Caco-2 (cell line): ENCODE data around the gene RETREG1. TPM values are rescaled to one million over a fixed set of nuclear protein-coding genes. Genes with fewer than 3 reads are reported as not detected.
A peak's percentile ranks its signal among the peaks of the same experiment; 100 is the strongest.

Source experiments
- Bru-seq: library from RNA; stranded (reverse); fragments of 400-500 nt; gene quantifications from one replicate; lab custom pipeline; 2021; lab: Mats Ljungman, UMichigan
- BruChase-seq, 2 experiments: library from RNA; stranded (reverse); fragments of 400-500 nt; gene quantifications; one replicate each; lab custom pipeline; 2021; lab: Mats Ljungman, UMichigan
- BruUV-seq: library from RNA; stranded (reverse); fragments of 400-500 nt; replicated peaks from 2 replicates; lab custom pipeline; 2021; lab: Mats Ljungman, UMichigan
- CTCF ChIA-PET: fragments of 300-600 bp; sonication (Branson Sonifier 250); formaldehyde crosslinking; loops from one replicate; lab custom pipeline; 2022; ENCODE audit warnings: antibody characterized with exemption; lab: Charles Lee
- POLR2A ChIA-PET: fragments of 300-600 bp; sonication (Branson Sonifier 250); formaldehyde crosslinking; loops from one replicate; lab custom pipeline; 2022; ENCODE audit warnings: antibody characterized with exemption; lab: Charles Lee
- DNase-seq, 2 experiments: peaks; one replicate each; pipeline versions ENCODE4 v3.0.0 to v3.0.0-alpha.2; 2020 to 2022
- H3K27me3 ChIP-seq: replicated peaks from 2 replicates; pipeline ENCODE4 v1.6.0; 2011; ENCODE audit warnings: low read length; ENCODE audit not compliant: control insufficient read depth, insufficient read depth
- H3K36me3 ChIP-seq: 2 replicates; pipeline ENCODE4 v1.5.1; 2011; ENCODE audit warnings: low read length; ENCODE audit not compliant: control insufficient read depth, insufficient read depth
- H3K4me1 ChIP-seq: fragments of 250-450 bp; sonication (Bioruptor Pico); 2 replicates; pipeline ENCODE4 v1.5.1; 2020; ENCODE audit warnings: mild to moderate bottlenecking
- H3K4me3 ChIP-seq: 2 replicates; pipeline ENCODE4 v1.5.1; 2011; ENCODE audit warnings: low read depth, mild to moderate bottlenecking, control low read depth, low read length
- H3K9me3 ChIP-seq: fragments of 250-450 bp; sonication (Bioruptor Pico); 2 replicates; pipeline ENCODE4 v1.5.1; 2020; ENCODE audit warnings: mild to moderate bottlenecking, moderate library complexity
- H3K27ac Mint-ChIP-seq: one replicate; pipeline ENCODE4 v1.8.0; 2022; ENCODE audit warnings: mixed read lengths; ENCODE audit not compliant: unreplicated experiment
- H3K27me3 Mint-ChIP-seq: one replicate; pipeline ENCODE4 v1.8.0; 2022; ENCODE audit warnings: mixed read lengths; ENCODE audit not compliant: insufficient read depth, unreplicated experiment
- H3K36me3 Mint-ChIP-seq: one replicate; pipeline ENCODE4 v1.8.0; 2022; ENCODE audit warnings: mild to moderate bottlenecking, mixed read lengths; ENCODE audit not compliant: insufficient read depth, unreplicated experiment
- H3K4me1 Mint-ChIP-seq: one replicate; pipeline ENCODE4 v1.8.0; 2022; ENCODE audit warnings: low read depth, mixed read lengths; ENCODE audit not compliant: unreplicated experiment
- H3K4me3 Mint-ChIP-seq: one replicate; pipeline ENCODE4 v1.8.0; 2022; ENCODE audit warnings: mild to moderate bottlenecking, moderate library complexity, mixed read lengths; ENCODE audit not compliant: unreplicated experiment
- H3K9me3 Mint-ChIP-seq: one replicate; pipeline ENCODE4 v1.8.0; 2022; ENCODE audit warnings: mixed read lengths; ENCODE audit not compliant: unreplicated experiment
- intact Hi-C: fragments of 100-400 bp; cut with micrococcal nuclease; formaldehyde crosslinking; loops from one replicate; pipeline ENCODE4 v1.10.0; 2022; ENCODE audit not compliant: unreplicated experiment
- long read RNA-seq: library from polyadenylated mRNA; stranded (forward); transcript quantifications from one replicate; pipeline ENCODE4 v2.0.0, GENCODE V29; 2022
- total RNA-seq: library from RNA; stranded (reverse); gene quantifications from 2 replicates; pipeline ENCODE4 v1.2.3, GENCODE V29; 2022
- TF ChIP-seq, protein P1 (sequence below), 2 experiments: fragments of 200-600 bp in 1 of 2; IDR thresholded peaks; 1 replicate in 1 of 2; 2 replicates in 1 of 2; pipeline versions ENCODE4 v1.5.1 to v1.8.0; 2011 to 2022; ENCODE audit warnings: antibody characterized with exemption in 1 of 2, control low read depth in 1 of 2, inconsistent platforms in 1 of 2, low read depth in 1 of 2, low read length in 1 of 2, mild to moderate bottlenecking in 1 of 2, moderate library complexity in 1 of 2; ENCODE audit not compliant: insufficient read depth in 1 of 2, severe bottlenecking in 1 of 2, unreplicated experiment in 1 of 2

RETREG1 gene, protein sequence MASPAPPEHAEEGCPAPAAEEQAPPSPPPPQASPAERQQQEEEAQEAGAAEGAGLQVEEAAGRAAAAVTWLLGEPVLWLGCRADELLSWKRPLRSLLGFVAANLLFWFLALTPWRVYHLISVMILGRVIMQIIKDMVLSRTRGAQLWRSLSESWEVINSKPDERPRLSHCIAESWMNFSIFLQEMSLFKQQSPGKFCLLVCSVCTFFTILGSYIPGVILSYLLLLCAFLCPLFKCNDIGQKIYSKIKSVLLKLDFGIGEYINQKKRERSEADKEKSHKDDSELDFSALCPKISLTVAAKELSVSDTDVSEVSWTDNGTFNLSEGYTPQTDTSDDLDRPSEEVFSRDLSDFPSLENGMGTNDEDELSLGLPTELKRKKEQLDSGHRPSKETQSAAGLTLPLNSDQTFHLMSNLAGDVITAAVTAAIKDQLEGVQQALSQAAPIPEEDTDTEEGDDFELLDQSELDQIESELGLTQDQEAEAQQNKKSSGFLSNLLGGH
- total RNA-seq (14.1 and 15.1 TPM in 2 replicates), Bru-seq, nascent RNA (percentile 60 among the genes with signal in this experiment), BruChase-seq, experiment 1, labeled RNA remaining after a 2-hour chase (percentile 59 among the genes with signal in this experiment), BruChase-seq, experiment 2, labeled RNA remaining after a 6-hour chase (percentile 56 among the genes with signal in this experiment)
- long read RNA-seq, transcript RETREG1-201 (9 exons, 3,268 nt) = major isoform, 9 of 24 reads
- long read RNA-seq, partial matches to known transcripts = 0 of 24 reads
- long read RNA-seq, other reads (novel, unspliced or antisense) = 9 of 24 reads

GRCh38 chr5:16616536-16617273 lies at the start of gene RETREG1:
Gene RETREG1, minus strand, starts transcription at chr5:16616997. Its CDS starts 26 bp downstream, at chr5:16616971.
- no TSS peak for BruUV-seq
- DNase-seq = peak; percentile 51 to 79
- Histone ChIP-seq H3K4me1 (no peaks in the 10 kb centered on the region), H3K36me3 (no peaks in the 10 kb centered on the region), H3K27me3 (no peaks in the 10 kb centered on the region), H3K4me3 (peak within 1 kb of the TSS; percentile 84), H3K9me3 (no peaks in the 10 kb centered on the region)
- ChIA-PET POLR2A (no interaction called here), CTCF (interaction anchor here (0.7 kb wide), 1 partner anchor 31 kb away, joined by 3 read pairs; no protein-coding TSS in a partner anchor)
- no peaks in the 10 kb centered on the region for H3K9me3 Mint-ChIP-seq
- TF ChIP-seq, protein P1, sequence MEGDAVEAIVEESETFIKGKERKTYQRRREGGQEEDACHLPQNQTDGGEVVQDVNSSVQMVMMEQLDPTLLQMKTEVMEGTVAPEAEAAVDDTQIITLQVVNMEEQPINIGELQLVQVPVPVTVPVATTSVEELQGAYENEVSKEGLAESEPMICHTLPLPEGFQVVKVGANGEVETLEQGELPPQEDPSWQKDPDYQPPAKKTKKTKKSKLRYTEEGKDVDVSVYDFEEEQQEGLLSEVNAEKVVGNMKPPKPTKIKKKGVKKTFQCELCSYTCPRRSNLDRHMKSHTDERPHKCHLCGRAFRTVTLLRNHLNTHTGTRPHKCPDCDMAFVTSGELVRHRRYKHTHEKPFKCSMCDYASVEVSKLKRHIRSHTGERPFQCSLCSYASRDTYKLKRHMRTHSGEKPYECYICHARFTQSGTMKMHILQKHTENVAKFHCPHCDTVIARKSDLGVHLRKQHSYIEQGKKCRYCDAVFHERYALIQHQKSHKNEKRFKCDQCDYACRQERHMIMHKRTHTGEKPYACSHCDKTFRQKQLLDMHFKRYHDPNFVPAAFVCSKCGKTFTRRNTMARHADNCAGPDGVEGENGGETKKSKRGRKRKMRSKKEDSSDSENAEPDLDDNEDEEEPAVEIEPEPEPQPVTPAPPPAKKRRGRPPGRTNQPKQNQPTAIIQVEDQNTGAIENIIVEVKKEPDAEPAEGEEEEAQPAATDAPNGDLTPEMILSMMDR (IDR thresholded peaks at IDR 0.05; ENCODE audit: insufficient read depth in 1 of 2, low read depth in 1 of 2, low read length in 1 of 2, severe bottlenecking in 1 of 2, unreplicated experiment in 1 of 2) = no peak
- intact Hi-C loops = loop anchor here (1.0 to 5.0 kb wide), 3 partner anchors 31 to 64 kb away; no protein-coding TSS in a partner anchor
- no peaks in the 10 kb centered on the region for H3K4me1 Mint-ChIP-seq
- no peaks in the 10 kb centered on the region for H3K36me3 Mint-ChIP-seq
- H3K4me3 Mint-ChIP-seq = no peak within 1 kb of the TSS
- no peaks in the 10 kb centered on the region for H3K27me3 Mint-ChIP-seq
- H3K27ac Mint-ChIP-seq = peak within 1 kb of the TSS; percentile 43

GRCh38 chr5:16666130-16666882 lies 49.5 kb upstream of the RETREG1 start:
- POLR2A ChIA-PET = no interaction called here
- intact Hi-C loops = loop anchor here (2.0 kb wide), 1 partner anchor 506 kb away; no protein-coding TSS in a partner anchor
- TF ChIP-seq, protein P1 (IDR thresholded peaks at IDR 0.05; ENCODE audit: insufficient read depth in 1 of 2, low read depth in 1 of 2, low read length in 1 of 2, severe bottlenecking in 1 of 2, unreplicated experiment in 1 of 2) = no peak

More at GRCh38 chr5:16666130-16666882, 49.5 kb upstream of the RETREG1 start:
- no peaks in the 10 kb centered on the region for H3K27me3 Mint-ChIP-seq
- H3K36me3 ChIP-seq = peaks cover 9% of the 10 kb centered on the region
- peak overlapping the region; percentile 7 for H3K27ac Mint-ChIP-seq
- H3K27me3 ChIP-seq = no peaks in the 10 kb centered on the region
- no peak overlapping the region for H3K4me3 Mint-ChIP-seq
- H3K4me1 Mint-ChIP-seq = no peaks in the 10 kb centered on the region
- CTCF ChIA-PET = interaction anchor here (0.5 to 1.8 kb wide), 5 partner anchors 114 to 652 kb away, joined by 3 to 7 read pairs (median 3); no protein-coding TSS in a partner anchor
- no peaks in the 10 kb centered on the region for H3K9me3 ChIP-seq
- H3K4me1 ChIP-seq = 0 out of 2 replicates have a peak, but pooled peaks cover 3% of the 10 kb centered on the region
- H3K9me3 Mint-ChIP-seq = no peaks in the 10 kb centered on the region
- no peak overlapping the region for H3K4me3 ChIP-seq
- H3K36me3 Mint-ChIP-seq = peaks cover 84% of the 10 kb centered on the region
- DNase-seq = no peak
- BruUV-seq = no TSS peak
